ENCODE results near the gene UBAC2. TPM values are rescaled to one million over a fixed set of nuclear protein-coding genes. Genes with fewer than 3 reads are reported as not detected.
A peak's percentile ranks its signal among the peaks of the same experiment; 100 is the strongest.

Gene UBAC2
- total RNA-seq, 1 donor from 2014 or later: 59.8 TPM

- H3K4me1 Mint-ChIP-seq: peaks cover 23% of the 10 kb centered on the region
- no peaks in the 10 kb centered on the region for H3K9me3 Mint-ChIP-seq
Measured at GRCh38 chr13:99351772-99352171, 151.1 kb downstream of the UBAC2 start.

GRCh38 chr13:99352351-99353245 is 151.9 kb downstream of the UBAC2 start:
- Mint-ChIP-seq H3K4me3 (no peak overlapping the region), H3K36me3 (ENCODE audit: low read depth) (peaks cover 20% of the 10 kb centered on the region), H3K4me1 (peaks cover 29% of the 10 kb centered on the region), H3K27me3 (ENCODE audit: low read depth) (no peaks in the 10 kb centered on the region), H3K27ac (ENCODE audit: unreplicated experiment) (peak overlapping the region; percentile 48), H3K9me3 (no peaks in the 10 kb centered on the region)
- no peak for TF ChIP-seq CTCF (conservative IDR thresholded peaks at IDR 0.05)
- no peak for DNase-seq (ENCODE audit: low read depth, low spot score)

More at GRCh38 chr13:99351772-99352171, 151.1 kb downstream of the UBAC2 start:
- TF ChIP-seq CTCF (conservative IDR thresholded peaks at IDR 0.05): no peak
- H3K36me3 Mint-ChIP-seq (ENCODE audit: low read depth): peaks cover 20% of the 10 kb centered on the region
- H3K27me3 Mint-ChIP-seq (ENCODE audit: low read depth): no peaks in the 10 kb centered on the region
- no peak overlapping the region for H3K27ac Mint-ChIP-seq (ENCODE audit: unreplicated experiment)
- no peak for DNase-seq (ENCODE audit: low read depth, low spot score)
- H3K4me3 Mint-ChIP-seq: no peak overlapping the region

DNA sequence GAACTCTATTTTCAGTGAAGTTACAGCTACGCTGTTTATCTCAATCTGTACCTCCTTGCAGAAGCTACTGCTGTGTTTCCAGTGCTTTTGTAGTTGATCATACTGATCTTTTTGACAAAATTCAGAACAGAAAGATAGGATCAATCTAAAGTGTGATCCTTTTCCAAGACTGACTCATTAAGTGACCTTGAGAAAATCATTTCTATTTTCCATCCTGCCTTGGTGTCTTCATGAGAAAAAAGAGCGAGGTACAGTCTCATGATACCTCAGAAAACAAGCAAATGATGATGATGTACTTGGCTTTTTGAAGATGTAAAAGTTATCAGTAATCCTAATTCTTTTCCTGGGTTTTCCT is 152.6 kb downstream of the UBAC2 start:
- no peak for DNase-seq (ENCODE audit: low read depth, low spot score)
- no peak overlapping the region for H3K4me3 Mint-ChIP-seq
- peaks cover 29% of the 10 kb centered on the region for H3K4me1 Mint-ChIP-seq
- TF ChIP-seq CTCF (conservative IDR thresholded peaks at IDR 0.05): no peak
- no peaks in the 10 kb centered on the region for H3K27me3 Mint-ChIP-seq (ENCODE audit: low read depth)
- peaks cover 20% of the 10 kb centered on the region for H3K36me3 Mint-ChIP-seq (ENCODE audit: low read depth)
- H3K27ac Mint-ChIP-seq (ENCODE audit: unreplicated experiment): no peak overlapping the region
- H3K9me3 Mint-ChIP-seq: no peaks in the 10 kb centered on the region

- Mint-ChIP-seq H3K9me3 (no peaks in the 10 kb centered on the region), H3K4me1 (peaks cover 32% of the 10 kb centered on the region), H3K27me3 (ENCODE audit: low read depth) (no peaks in the 10 kb centered on the region), H3K36me3 (ENCODE audit: low read depth) (peaks cover 24% of the 10 kb centered on the region), H3K4me3 (no peak overlapping the region), H3K27ac (ENCODE audit: unreplicated experiment) (no peak overlapping the region)
- DNase-seq (ENCODE audit: low read depth, low spot score): no peak
- no peak for TF ChIP-seq CTCF (conservative IDR thresholded peaks at IDR 0.05)
Measured at GRCh38 chr13:99353836-99354235, 153.2 kb downstream of the UBAC2 start.

DNA sequence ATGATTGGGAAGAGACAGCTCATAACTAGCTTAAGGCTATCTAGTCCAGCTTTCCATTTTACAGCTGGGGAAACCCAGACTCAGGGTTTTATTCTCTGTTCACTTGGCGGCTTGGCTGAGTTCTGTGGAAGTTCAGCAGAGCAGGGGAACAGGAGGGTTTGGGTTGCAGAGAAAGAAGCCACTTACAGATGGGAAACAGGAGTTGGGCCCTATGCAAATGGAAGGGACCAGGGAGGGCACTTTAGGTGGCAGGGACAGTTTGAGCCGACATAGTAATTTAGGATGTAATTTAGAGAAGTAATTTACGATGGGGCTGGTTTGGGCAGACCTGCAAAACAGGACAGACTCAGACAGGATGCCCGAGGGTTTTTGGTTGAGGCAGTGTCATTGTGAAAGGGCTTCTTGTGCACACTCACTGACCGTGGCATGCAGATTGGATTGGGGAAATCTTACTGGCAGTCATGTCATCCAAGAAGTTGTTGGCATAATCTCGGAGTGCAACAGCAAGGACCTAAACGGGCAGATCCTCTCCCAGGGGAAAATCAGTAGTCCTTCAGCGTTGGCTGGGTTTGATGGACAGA is 153.8 kb downstream of the UBAC2 start:
- Mint-ChIP-seq H3K4me1 (peaks cover 38% of the 10 kb centered on the region), H3K27me3 (ENCODE audit: low read depth) (no peaks in the 10 kb centered on the region), H3K4me3 (peak overlapping the region; percentile 11), H3K27ac (ENCODE audit: unreplicated experiment) (no peak overlapping the region), H3K36me3 (ENCODE audit: low read depth) (peaks cover 23% of the 10 kb centered on the region), H3K9me3 (no peaks in the 10 kb centered on the region)
- TF ChIP-seq CTCF (conservative IDR thresholded peaks at IDR 0.05): no peak
- DNase-seq (ENCODE audit: low read depth, low spot score): no peak

Measured in neural crest cell (in vitro differentiated cells).